GM13977 (cell line): ENCODE data around the gene LIMCH1.

Experiments
- DNase-seq: peaks from one replicate; pipeline ENCODE4 v3.0.0; 2012; ENCODE audit warnings: low spot score
- in situ Hi-C: fragments of 300-500 bp; cut with MboI; formaldehyde crosslinking; loops from one replicate; pipeline ENCODE4 v1.12.0; 2022; ENCODE audit warnings: low sequenced_read_pairs, low pct_unique_long_range_greater_than_20kb, mixed read lengths, inconsistent platforms; ENCODE audit not compliant: unreplicated experiment
- TF ChIP-seq, protein P1 (sequence below): IDR thresholded peaks from 2 replicates; pipeline ENCODE4 v1.5.1; 2012; ENCODE audit warnings: mild to moderate bottlenecking, control low read depth; ENCODE audit not compliant: insufficient read depth; ENCODE audit errors: extremely low read depth, missing control alignments

LIMCH1 gene

DNA sequence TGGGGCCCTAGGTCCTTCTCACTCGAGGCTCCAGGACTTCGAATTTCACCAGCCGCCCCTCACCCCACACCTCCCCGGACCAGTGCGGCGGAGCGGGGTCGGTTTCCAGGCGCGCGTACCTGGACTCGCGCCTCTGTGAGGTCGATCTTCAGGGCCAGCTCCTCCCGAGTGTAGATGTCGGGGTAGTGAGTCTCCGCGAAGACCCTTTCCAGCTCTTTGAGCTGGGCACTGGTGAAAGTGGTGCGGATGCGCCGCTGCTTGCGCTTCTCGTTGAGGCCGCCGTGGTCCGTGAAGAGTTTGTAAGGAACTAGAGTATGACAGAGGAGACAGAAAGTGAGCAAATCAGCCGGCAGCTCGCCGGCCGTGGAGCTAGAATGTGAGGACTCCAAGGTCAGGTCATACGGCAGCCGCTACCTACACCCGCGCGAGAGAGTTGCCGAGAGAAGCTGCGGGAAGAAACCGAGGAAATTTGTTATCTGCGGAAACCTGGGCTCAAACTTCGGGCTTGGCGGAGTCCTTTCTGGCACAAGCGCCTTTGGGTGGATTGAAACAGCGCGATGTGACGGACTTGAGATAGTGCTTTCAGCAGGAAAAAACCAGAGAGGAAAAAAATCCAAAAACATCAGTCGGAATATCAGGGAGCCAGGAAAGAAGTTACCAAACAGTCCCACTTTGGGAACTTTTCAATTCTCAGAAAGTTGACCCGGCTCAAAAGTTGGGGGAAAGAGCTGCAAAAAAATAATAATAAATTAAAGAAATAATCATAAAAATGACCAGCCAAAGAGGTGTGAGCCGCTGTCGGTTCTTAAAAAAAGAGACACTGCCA, 209.5 kb downstream of the LIMCH1 start:
- DNase-seq: peak; percentile 26
- TF ChIP-seq, protein P1, sequence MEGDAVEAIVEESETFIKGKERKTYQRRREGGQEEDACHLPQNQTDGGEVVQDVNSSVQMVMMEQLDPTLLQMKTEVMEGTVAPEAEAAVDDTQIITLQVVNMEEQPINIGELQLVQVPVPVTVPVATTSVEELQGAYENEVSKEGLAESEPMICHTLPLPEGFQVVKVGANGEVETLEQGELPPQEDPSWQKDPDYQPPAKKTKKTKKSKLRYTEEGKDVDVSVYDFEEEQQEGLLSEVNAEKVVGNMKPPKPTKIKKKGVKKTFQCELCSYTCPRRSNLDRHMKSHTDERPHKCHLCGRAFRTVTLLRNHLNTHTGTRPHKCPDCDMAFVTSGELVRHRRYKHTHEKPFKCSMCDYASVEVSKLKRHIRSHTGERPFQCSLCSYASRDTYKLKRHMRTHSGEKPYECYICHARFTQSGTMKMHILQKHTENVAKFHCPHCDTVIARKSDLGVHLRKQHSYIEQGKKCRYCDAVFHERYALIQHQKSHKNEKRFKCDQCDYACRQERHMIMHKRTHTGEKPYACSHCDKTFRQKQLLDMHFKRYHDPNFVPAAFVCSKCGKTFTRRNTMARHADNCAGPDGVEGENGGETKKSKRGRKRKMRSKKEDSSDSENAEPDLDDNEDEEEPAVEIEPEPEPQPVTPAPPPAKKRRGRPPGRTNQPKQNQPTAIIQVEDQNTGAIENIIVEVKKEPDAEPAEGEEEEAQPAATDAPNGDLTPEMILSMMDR: no peak
- in situ Hi-C loops: no loop called here

DNA sequence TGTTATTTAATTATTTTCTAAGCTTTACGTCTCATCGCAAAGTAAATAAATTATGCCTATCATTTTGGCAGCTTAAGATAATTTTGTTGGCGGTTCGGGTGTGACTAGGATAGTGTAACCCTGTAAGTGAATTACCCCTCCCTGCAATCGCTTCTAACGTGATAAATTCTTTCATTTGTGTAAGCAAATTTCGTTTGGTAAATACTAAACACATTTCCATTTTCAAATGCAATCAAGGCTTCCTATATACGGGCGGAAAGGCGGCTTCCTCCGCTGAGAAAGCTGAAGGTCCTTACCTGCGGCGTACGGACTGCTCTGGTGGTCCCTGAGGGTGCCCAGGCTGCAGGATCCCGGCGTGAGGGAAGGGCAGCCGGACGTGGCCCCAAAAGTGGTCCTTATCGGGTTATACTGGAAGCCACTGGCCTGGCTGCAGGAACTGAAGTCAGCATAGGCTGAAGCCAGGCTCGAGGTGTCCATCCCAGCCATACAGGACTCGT, 210.2 kb downstream of the LIMCH1 start:
- TF ChIP-seq, protein P1: no peak
- DNase-seq: peak; percentile 35
- in situ Hi-C loops: no loop called here

DNA sequence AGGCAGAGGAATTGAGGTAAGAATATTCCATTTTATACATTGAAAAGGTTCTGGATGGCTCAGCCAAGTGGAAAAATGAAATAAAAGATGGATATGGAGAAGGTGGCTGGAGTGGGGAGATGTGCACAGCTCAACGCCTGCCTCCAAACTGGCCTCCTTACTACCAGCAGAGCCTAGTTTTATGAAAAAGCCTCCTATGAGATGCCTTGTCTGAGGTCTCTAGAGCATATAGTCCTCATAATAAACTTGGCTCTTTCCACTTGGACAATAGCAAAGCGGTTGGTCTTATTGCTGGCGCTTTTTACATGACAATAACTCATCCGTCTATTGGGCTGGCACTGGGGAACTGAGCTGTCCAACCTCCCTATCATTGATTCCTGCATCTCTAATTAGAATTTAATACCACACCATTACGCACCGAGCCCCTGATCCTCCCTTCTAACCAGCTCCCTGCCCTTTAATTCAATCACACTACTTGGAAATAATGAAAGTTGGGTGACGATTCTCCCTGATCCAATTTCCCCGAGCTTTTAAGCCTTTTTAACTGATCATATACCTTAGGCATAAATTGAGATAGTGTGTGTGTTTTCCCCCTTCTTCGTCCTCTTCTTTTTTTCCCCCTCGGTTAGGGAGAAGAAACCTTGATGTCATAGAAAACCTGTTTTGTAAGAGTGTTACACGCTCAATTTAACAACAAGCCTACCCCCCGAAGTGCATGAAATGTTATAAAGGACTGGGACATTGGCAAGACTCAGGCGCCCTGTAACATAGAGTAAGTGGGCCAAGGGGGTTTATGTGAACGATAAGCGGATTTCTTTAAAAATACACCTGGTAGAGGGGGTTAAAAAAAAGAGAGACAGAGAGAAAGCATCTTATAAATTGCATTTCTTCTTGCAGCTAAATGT, 210.9 kb downstream of the LIMCH1 start, which contains the start of gene PHOX2B:
Gene PHOX2B, minus strand, starts transcription at position 155 of the 905 bp plus-strand sequence. Its CDS starts 115 bp downstream, at position 40.
- in situ Hi-C loops: no loop called here
- TF ChIP-seq, protein P1: no peak
- DNase-seq: peak; percentile 26

DNA sequence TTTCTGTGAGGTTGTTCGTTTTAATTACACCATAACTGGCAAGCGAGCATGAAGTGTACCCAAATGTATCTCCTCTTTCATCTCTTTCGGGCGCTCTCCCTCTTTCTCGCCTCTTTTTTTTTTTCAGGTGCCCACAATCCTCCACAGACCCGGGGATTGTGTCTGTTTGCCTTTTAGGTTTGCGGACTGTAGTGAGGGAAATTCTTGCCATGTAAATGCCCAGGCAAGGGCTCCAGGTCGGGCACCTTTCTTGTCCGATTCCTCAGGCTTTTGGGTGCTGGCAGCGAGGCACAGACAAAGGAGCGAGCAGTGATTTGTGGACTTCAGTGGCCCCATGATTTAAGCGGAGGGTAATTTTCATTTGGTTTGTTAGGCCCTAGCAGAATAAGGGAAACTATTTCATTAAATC, 211.7 kb downstream of the LIMCH1 start:
- TF ChIP-seq, protein P1: no peak
- in situ Hi-C loops: no loop called here

More for the DNA sequence above, 211.7 kb downstream of the LIMCH1 start:
- DNase-seq: peak; percentile 11
